SK-N-SH (cell line): Measurements from ENCODE around the gene SUFU. TPM values are rescaled to one million over a fixed set of nuclear protein-coding genes. Genes with fewer than 3 reads are reported as not detected.

ENCODE experiments used
- CTCF ChIA-PET: fragments of 300-600, 350-600 bp; formaldehyde crosslinking; extraction: SDS; loops from one replicate; lab custom pipeline; 2021; lab: Yijun Ruan, JAX
- POLR2A ChIA-PET: fragments of 350-600 bp; sonication (Branson Sonifier 250); formaldehyde crosslinking; extraction: SDS; loops from one replicate; lab custom pipeline; 2020; ENCODE audit warnings: antibody characterized with exemption, inconsistent platforms; lab: Yijun Ruan, JAX
- DNase-seq: peaks from one replicate; pipeline ENCODE4 v3.0.0; 2012
- H2AFZ ChIP-seq: fragments of 200-600 bp; sonication (generic); 2 replicates; pipeline ENCODE4 v1.8.1; 2016; ENCODE audit warnings: antibody characterized with exemption, mild to moderate bottlenecking, low read depth
- H3F3A ChIP-seq: fragments of 200-600 bp; sonication (generic); replicated peaks from 2 replicates; pipeline ENCODE3; 2016; ENCODE audit warnings: antibody characterized with exemption, mild to moderate bottlenecking; ENCODE audit not compliant: insufficient read depth
- H3K27ac ChIP-seq, 2 experiments: fragments of 200-500 bp in 1 of 2; fragments of 200-600 bp in 1 of 2; sonication (Bioruptor generic) in 1 of 2; sonication (generic), shearing (Covaris generic) in 1 of 2; 2 replicates each; pipeline versions ENCODE4 v1.5.1 to v1.6.1; 2014 to 2016; ENCODE audit warnings: low read depth in 2 of 2, inconsistent platforms in 1 of 2, low read length in 1 of 2, mild to moderate bottlenecking in 1 of 2, mixed read lengths in 1 of 2
- H3K27me3 ChIP-seq: fragments of 200-600 bp; sonication (generic), shearing (Covaris generic); 2 replicates; pipeline ENCODE4 v1.6.1; 2016; ENCODE audit warnings: mixed run types; ENCODE audit not compliant: insufficient read depth
- H3K36me3 ChIP-seq, 2 experiments: fragments of 200-500 bp in 1 of 2; fragments of 200-600 bp in 1 of 2; sonication (Bioruptor generic) in 1 of 2; sonication (generic) in 1 of 2; replicated peaks in 1 of 2; 2 replicates each; pipeline versions ENCODE3 to v1.5.1; 2014 to 2016; ENCODE audit warnings: low read length in 1 of 2, mild to moderate bottlenecking in 1 of 2; ENCODE audit not compliant: insufficient read depth in 2 of 2, control insufficient read depth in 1 of 2
- H3K4me1 ChIP-seq, 2 experiments: fragments of 200-500 bp in 1 of 2; fragments of 200-600 bp in 1 of 2; sonication (Bioruptor generic) in 1 of 2; sonication (generic), shearing (Covaris generic) in 1 of 2; 2 replicates each; pipeline versions ENCODE4 v1.5.1 to v1.6.1; 2014 to 2016; ENCODE audit warnings: low read depth in 1 of 2, low read length in 1 of 2, mixed run types in 1 of 2; ENCODE audit not compliant: insufficient read depth in 2 of 2, control insufficient read depth in 1 of 2
- H3K4me2 ChIP-seq: fragments of 200-600 bp; sonication (generic), shearing (Covaris generic); 2 replicates; pipeline ENCODE4 v1.6.1; 2017; ENCODE audit warnings: mixed run types
- H3K4me3 ChIP-seq, 2 experiments: fragments of 200-500 bp in 1 of 2; fragments of 200-600 bp in 1 of 2; sonication (Bioruptor generic) in 1 of 2; sonication (generic), shearing (Covaris generic) in 1 of 2; 2 replicates each; pipeline versions ENCODE4 v1.5.1 to v1.8.1; 2014 to 2016; ENCODE audit warnings: low read depth in 2 of 2, inconsistent platforms in 1 of 2, low read length in 1 of 2, mild to moderate bottlenecking in 1 of 2, mixed read lengths in 1 of 2, moderate library complexity in 1 of 2
- H3K79me2 ChIP-seq: fragments of 200-600 bp; sonication (generic); 2 replicates; pipeline ENCODE4 v1.8.1; 2017; ENCODE audit warnings: mild to moderate bottlenecking; ENCODE audit not compliant: insufficient read depth
- H3K9ac ChIP-seq: fragments of 200-600 bp; sonication (generic); 2 replicates; pipeline ENCODE4 v1.6.1; 2017; ENCODE audit warnings: mixed run types
- H3K9me2 ChIP-seq: fragments of 200-600 bp; sonication (generic); 2 replicates; pipeline ENCODE4 v1.6.1; 2017; ENCODE audit warnings: mixed run types
- H3K9me3 ChIP-seq: fragments of 200-600 bp; sonication (generic); 2 replicates; pipeline ENCODE4 v1.6.1; 2017; ENCODE audit warnings: mixed run types, mild to moderate bottlenecking, moderate library complexity
- H4K20me1 ChIP-seq: fragments of 200-600 bp; sonication (generic); 2 replicates; pipeline ENCODE4 v1.6.1; 2017; ENCODE audit warnings: mild to moderate bottlenecking, mixed run types; ENCODE audit not compliant: insufficient read depth
- CHD2 ChIP-seq: fragments of 150-350 bp; IDR thresholded peaks from 2 replicates; pipeline ENCODE4 v1.6.1; 2018; ENCODE audit warnings: low read length; ENCODE audit not compliant: partially characterized antibody
- CTCF ChIP-seq: fragments of 200-600 bp; sonication (generic); IDR thresholded peaks from 2 replicates; pipeline ENCODE4 v1.6.1; 2017; ENCODE audit warnings: antibody characterized with exemption, mild to moderate bottlenecking, moderate library complexity
- FOXM1 ChIP-seq: IDR thresholded peaks from 2 replicates; pipeline ENCODE4 v1.4.0; 2012; ENCODE audit warnings: low read depth, mild to moderate bottlenecking
- GATA2 ChIP-seq: sonication (generic); formaldehyde crosslinking; IDR thresholded peaks from 2 replicates; pipeline ENCODE4 v1.5.0; 2020; ENCODE audit warnings: mild to moderate bottlenecking, missing genetic modification reagents
- IRF3 ChIP-seq: fragments of 150-350 bp; IDR thresholded peaks from 2 replicates; pipeline ENCODE4 v1.6.1; 2016; ENCODE audit warnings: mild to moderate bottlenecking, low read depth, low read length
- JUND ChIP-seq: IDR thresholded peaks from 2 replicates; pipeline ENCODE4 v1.4.0; 2012
- MEF2A ChIP-seq: IDR thresholded peaks from 2 replicates; pipeline ENCODE4 v1.4.0; 2012; ENCODE audit warnings: low read depth, borderline replicate concordance
- MXI1 ChIP-seq: IDR thresholded peaks from 2 replicates; pipeline ENCODE4 v1.6.1; 2012; ENCODE audit warnings: mild to moderate bottlenecking, low read depth, low read length, improper control_type of control experiment
- NRF1 ChIP-seq: IDR thresholded peaks from 2 replicates; pipeline ENCODE4 v1.6.1; 2012; ENCODE audit warnings: low read depth, mild to moderate bottlenecking, low read length
- PBX3 ChIP-seq: IDR thresholded peaks from 2 replicates; pipeline ENCODE4; 2012
- RAD21 ChIP-seq: IDR thresholded peaks from 2 replicates; pipeline ENCODE4 v1.6.1; 2012; ENCODE audit warnings: mild to moderate bottlenecking, low read length
- RCOR1 ChIP-seq: fragments of 150-350 bp; IDR thresholded peaks from 2 replicates; pipeline ENCODE4 v1.6.1; 2017; ENCODE audit warnings: antibody characterized with exemption, low read length
- RFX5 ChIP-seq: IDR thresholded peaks from 2 replicates; pipeline ENCODE4 v1.6.1; 2012; ENCODE audit warnings: mild to moderate bottlenecking, improper control_type of control experiment, low read length
- RXRA ChIP-seq: IDR thresholded peaks from 2 replicates; pipeline ENCODE4 v1.4.0; 2012; ENCODE audit warnings: low read depth, mild to moderate bottlenecking, borderline replicate concordance
- SMC3 ChIP-seq: IDR thresholded peaks from 2 replicates; pipeline ENCODE4 v1.6.1; 2012; ENCODE audit warnings: low read depth, low read length, improper control_type of control experiment
- TCF12 ChIP-seq: IDR thresholded peaks from 2 replicates; pipeline ENCODE4 v1.4.0; 2012
- TEAD4 ChIP-seq: IDR thresholded peaks from 2 replicates; pipeline ENCODE4 v1.4.0; 2012; ENCODE audit warnings: mild to moderate bottlenecking, borderline replicate concordance; ENCODE audit not compliant: insufficient read depth
- USF1 ChIP-seq: IDR thresholded peaks from 2 replicates; pipeline ENCODE4 v1.4.0; 2012; ENCODE audit warnings: low read depth, borderline replicate concordance
- WGBS: methylation state at CpG from one replicate; pipeline ENCODE4 v1.1.6; 2017; ENCODE audit warnings: low lambda C conversion rate; 5-methylcytosine and 5-hydroxymethylcytosine counted together
- polyA plus RNA-seq, 3 experiments: library from polyadenylated mRNA; depleted of rRNA; stranded (reverse); fragments of >200 nt; gene quantifications; 2 replicates each; pipeline ENCODE4 v1.2.3, GENCODE V29; 2012
- TF ChIP-seq, protein P1 (sequence below): fragments of 150-350 bp; IDR thresholded peaks from 2 replicates; pipeline ENCODE4 v1.6.1; 2017; ENCODE audit warnings: antibody characterized with exemption, low read length, low read depth, borderline replicate concordance
- TF ChIP-seq, protein P2 (sequence below): IDR thresholded peaks from 2 replicates; pipeline ENCODE4 v1.4.0; 2012; ENCODE audit warnings: low read depth, borderline replicate concordance
- TF ChIP-seq, protein P3 (sequence below): IDR thresholded peaks from 2 replicates; pipeline ENCODE4 v1.4.0; 2012; ENCODE audit warnings: low read depth

The SUFU gene
- polyA plus RNA-seq, 1 of the 3 experiments (the other 2 are of a cell fraction) = 5.7 TPM

- no peak for TF ChIP-seq FOXM1
- TF ChIP-seq PBX3 = no peak
- no peak for TF ChIP-seq MXI1
- TF ChIP-seq CTCF = peak; percentile 90
- TF ChIP-seq IRF3 = no peak
- TF ChIP-seq GATA2 = no peak
- TF ChIP-seq, protein P1, sequence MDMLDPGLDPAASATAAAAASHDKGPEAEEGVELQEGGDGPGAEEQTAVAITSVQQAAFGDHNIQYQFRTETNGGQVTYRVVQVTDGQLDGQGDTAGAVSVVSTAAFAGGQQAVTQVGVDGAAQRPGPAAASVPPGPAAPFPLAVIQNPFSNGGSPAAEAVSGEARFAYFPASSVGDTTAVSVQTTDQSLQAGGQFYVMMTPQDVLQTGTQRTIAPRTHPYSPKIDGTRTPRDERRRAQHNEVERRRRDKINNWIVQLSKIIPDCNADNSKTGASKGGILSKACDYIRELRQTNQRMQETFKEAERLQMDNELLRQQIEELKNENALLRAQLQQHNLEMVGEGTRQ = no peak
- no peak for TF ChIP-seq RFX5
- no peak for TF ChIP-seq TCF12
- TF ChIP-seq NRF1 = no peak
- TF ChIP-seq, protein P2, sequence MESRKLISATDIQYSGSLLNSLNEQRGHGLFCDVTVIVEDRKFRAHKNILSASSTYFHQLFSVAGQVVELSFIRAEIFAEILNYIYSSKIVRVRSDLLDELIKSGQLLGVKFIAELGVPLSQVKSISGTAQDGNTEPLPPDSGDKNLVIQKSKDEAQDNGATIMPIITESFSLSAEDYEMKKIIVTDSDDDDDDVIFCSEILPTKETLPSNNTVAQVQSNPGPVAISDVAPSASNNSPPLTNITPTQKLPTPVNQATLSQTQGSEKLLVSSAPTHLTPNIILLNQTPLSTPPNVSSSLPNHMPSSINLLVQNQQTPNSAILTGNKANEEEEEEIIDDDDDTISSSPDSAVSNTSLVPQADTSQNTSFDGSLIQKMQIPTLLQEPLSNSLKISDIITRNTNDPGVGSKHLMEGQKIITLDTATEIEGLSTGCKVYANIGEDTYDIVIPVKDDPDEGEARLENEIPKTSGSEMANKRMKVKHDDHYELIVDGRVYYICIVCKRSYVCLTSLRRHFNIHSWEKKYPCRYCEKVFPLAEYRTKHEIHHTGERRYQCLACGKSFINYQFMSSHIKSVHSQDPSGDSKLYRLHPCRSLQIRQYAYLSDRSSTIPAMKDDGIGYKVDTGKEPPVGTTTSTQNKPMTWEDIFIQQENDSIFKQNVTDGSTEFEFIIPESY = no peak
- TF ChIP-seq, protein P3, sequence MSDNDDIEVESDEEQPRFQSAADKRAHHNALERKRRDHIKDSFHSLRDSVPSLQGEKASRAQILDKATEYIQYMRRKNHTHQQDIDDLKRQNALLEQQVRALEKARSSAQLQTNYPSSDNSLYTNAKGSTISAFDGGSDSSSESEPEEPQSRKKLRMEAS = no peak
- TF ChIP-seq JUND = no peak
- TF ChIP-seq RAD21 = peak; percentile 94
- no peak for TF ChIP-seq TEAD4
- TF ChIP-seq CHD2 = peak; percentile 28
- TF ChIP-seq SMC3 = peak; percentile 87
- TF ChIP-seq RCOR1 = peak; percentile 46; the same call in 1 of the 2 replicates
- no peak for TF ChIP-seq USF1
- TF ChIP-seq MEF2A = no peak
- no peak for TF ChIP-seq RXRA
- H3K9me2 ChIP-seq = no peaks in the 10 kb centered on the region
- H3K79me2 ChIP-seq = 0 out of 2 replicates have a peak, but pooled peaks cover 3% of the 10 kb centered on the region
- H3K27ac ChIP-seq = no peak overlapping the region; a peak in 1 of 4 replicates
- ChIA-PET POLR2A (interaction anchor here (1.1 to 1.6 kb wide), 5 partner anchors 44 to 162 kb away, joined by 3 to 9 read pairs (median 4); partner anchors contain the start of genes ACTR1A and SUFU), CTCF (interaction anchor here (0.5 to 8.2 kb wide), 57 partner anchors 9 to 1072 kb away, joined by 3 to 110 read pairs (median 5); partner anchors contain the start of genes ACTR1A, C10orf95, CUEDC2 and FBXL15)
- H3F3A ChIP-seq = peaks cover 9% of the 10 kb centered on the region
- H3K9me3 ChIP-seq = no peaks in the 10 kb centered on the region
- H3K27me3 ChIP-seq = no peaks in the 10 kb centered on the region
- H3K9ac ChIP-seq = no peak overlapping the region
- no peaks in the 10 kb centered on the region; a peak in 1 of 4 replicates for H3K4me1 ChIP-seq
- H3K36me3 ChIP-seq = no peaks in the 10 kb centered on the region
- DNase-seq = peak; percentile 88
- no peak overlapping the region; the same call in 1 of the 2 replicates for H3K4me2 ChIP-seq
- no peak overlapping the region for H2AFZ ChIP-seq
- WGBS = 36% methylated on average over 11 of the region's 11 CpGs
- no peak overlapping the region; a peak in 1 of 4 replicates for H3K4me3 ChIP-seq
- H4K20me1 ChIP-seq = no peaks in the 10 kb centered on the region
Observed at GRCh38 chr10:102583435-102584417, 80.0 kb downstream of the SUFU start.
